DMS153 (cell line): Measurements from ENCODE around the gene COBL.
"Not testable (repeated sequence)": the region's sequence is repeated elsewhere in the genome, so short reads cannot be mapped to it uniquely, and the experiment has no call there.

ENCODE experiments used
- DNase-seq: peaks from one replicate; lab custom pipeline; 2025; lab: John Stamatoyannopoulos, UW

The COBL gene

GRCh38 chr7:51006483-51007235 lies 309.9 kb downstream of the COBL start:
- DNase-seq, result no peak

- DNase-seq, result no peak
These were observed 311.5 kb downstream of the COBL start for GRCh38 chr7:51005074-51005473.

- no peak for DNase-seq
These were observed 315.7 kb downstream of the COBL start for GRCh38 chr7:51000956-51001355.

GRCh38 chr7:50994753-50995319 lies 321.8 kb downstream of the COBL start:
- no peak for DNase-seq

- not testable (repeated sequence) for DNase-seq
These were observed 326.4 kb downstream of the COBL start for GRCh38 chr7:50990214-50990613.

- DNase-seq, result no peak
These were observed 327.6 kb downstream of the COBL start for GRCh38 chr7:50988988-50989387.

GRCh38 chr7:50988465-50988864 lies 328.1 kb downstream of the COBL start:
- no peak for DNase-seq

- DNase-seq, result no peak
These were observed 331.5 kb downstream of the COBL start for GRCh38 chr7:50985096-50985495.

- no peak for DNase-seq
These were observed 332.8 kb downstream of the COBL start for GRCh38 chr7:50983850-50984249.

GRCh38 chr7:50982626-50983025 lies 334.0 kb downstream of the COBL start:
- no peak for DNase-seq

- DNase-seq, result no peak
These were observed 334.9 kb downstream of the COBL start for GRCh38 chr7:50981743-50982142.

GRCh38 chr7:50980411-50980810 lies 336.2 kb downstream of the COBL start:
- DNase-seq, result no peak

GRCh38 chr7:50978633-50979215 lies 337.9 kb downstream of the COBL start:
- peak; percentile 28 for DNase-seq

GRCh38 chr7:50977421-50977820 lies 339.2 kb downstream of the COBL start:
- no peak for DNase-seq

- DNase-seq, result no peak
These were observed 340.5 kb downstream of the COBL start for GRCh38 chr7:50976064-50976463.

- DNase-seq, result no peak
These were observed 342.4 kb downstream of the COBL start for GRCh38 chr7:50974240-50974639.

- DNase-seq, result no peak
These were observed 342.8 kb downstream of the COBL start for GRCh38 chr7:50973814-50974213.

- no peak for DNase-seq
These were observed 346.5 kb downstream of the COBL start for GRCh38 chr7:50970092-50970491.
